H1 (cell line): ENCODE measurements around the gene CELF5. TPM values are rescaled to one million over a fixed set of nuclear protein-coding genes. Genes with fewer than 3 reads are reported as not detected.
"Not testable (repeated sequence)": the region's sequence is repeated elsewhere in the genome, so short reads cannot be mapped to it uniquely, and the experiment has no call there.

Experiments used
- CTCF ChIA-PET: fragments of 300-600 bp; sonication (Branson Sonifier 250); formaldehyde crosslinking; loops from one replicate; lab custom pipeline; 2021; ENCODE audit not compliant: partially characterized antibody; lab: Charles Lee
- POLR2A ChIA-PET: fragments of 300-600 bp; sonication (Branson Sonifier 250); formaldehyde crosslinking; loops from one replicate; lab custom pipeline; 2021; ENCODE audit warnings: inconsistent platforms; ENCODE audit not compliant: partially characterized antibody; lab: Charles Lee
- DNase-seq, 2 experiments: peaks; one replicate each; pipeline versions ENCODE4 v3.0.0 to v3.0.0-alpha.2; 2010 to 2022; ENCODE audit warnings: low spot score in 2 of 2, low read depth in 1 of 2, mixed read lengths in 1 of 2
- FAIRE-seq: peaks from 2 replicates; lab custom pipeline; 2011; peaks lifted over from hg19 to GRCh38; lab: Jason Lieb, UNC
- H2AFZ ChIP-seq: 2 replicates; pipeline ENCODE4 v1.8.1; 2012; ENCODE audit warnings: low read length, inconsistent platforms
- H2AK5ac ChIP-seq: 2 replicates; pipeline ENCODE4 v1.6.1; 2013; ENCODE audit warnings: low read depth, low read length
- H2BK120ac ChIP-seq: replicated peaks from 2 replicates; pipeline ENCODE3; 2013; ENCODE audit warnings: low read depth, low read length, inconsistent platforms
- H2BK12ac ChIP-seq: 2 replicates; pipeline ENCODE4 v1.6.1; 2013; ENCODE audit warnings: low read depth, low read length
- H2BK15ac ChIP-seq: 2 replicates; pipeline ENCODE4 v1.6.1; 2013; ENCODE audit warnings: low read length
- H2BK20ac ChIP-seq: 2 replicates; pipeline ENCODE4 v1.6.1; 2013; ENCODE audit warnings: low read length
- H2BK5ac ChIP-seq: 2 replicates; pipeline ENCODE4 v1.6.1; 2013; ENCODE audit warnings: low read depth, low read length
- H3K14ac ChIP-seq: 2 replicates; pipeline ENCODE4 v1.6.1; 2013; ENCODE audit warnings: inconsistent platforms; ENCODE audit not compliant: insufficient read length
- H3K18ac ChIP-seq: 2 replicates; pipeline ENCODE4 v1.6.1; 2013; ENCODE audit warnings: low read length; ENCODE audit errors: extremely low read depth
- H3K23ac ChIP-seq: 2 replicates; pipeline ENCODE4 v1.6.1; 2013; ENCODE audit warnings: inconsistent platforms; ENCODE audit not compliant: insufficient read length
- H3K23me2 ChIP-seq: 2 replicates; pipeline ENCODE4 v1.6.1; 2013; ENCODE audit warnings: low read depth, low read length
- H3K27ac ChIP-seq: 2 replicates; pipeline ENCODE4 v1.6.1; 2011; ENCODE audit warnings: low read depth, low read length, inconsistent platforms
- H3K27me3 ChIP-seq, 4 experiments: replicated peaks in 1 of 4; 1 replicate in 1 of 4; 2 replicates in 3 of 4; pipeline versions ENCODE4 v1.6.1 to v1.8.1; 2011 to 2013; ENCODE audit warnings: low read length in 3 of 4, mild to moderate bottlenecking in 3 of 4, inconsistent platforms in 2 of 4, mixed read lengths in 2 of 4, moderate library complexity in 1 of 4; ENCODE audit not compliant: control insufficient read depth in 3 of 4, insufficient read depth in 3 of 4; ENCODE audit errors: extremely low read depth in 1 of 4
- H3K36me3 ChIP-seq, 4 experiments: 2 replicates each; pipeline versions ENCODE4 v1.6.1 to v1.8.1; 2011 to 2013; ENCODE audit warnings: mild to moderate bottlenecking in 4 of 4, low read length in 3 of 4, moderate library complexity in 2 of 4, control low read depth in 1 of 4, inconsistent platforms in 1 of 4; ENCODE audit not compliant: insufficient read depth in 4 of 4, control insufficient read depth in 2 of 4
- H3K4ac ChIP-seq: replicated peaks from 2 replicates; pipeline ENCODE3; 2013; ENCODE audit warnings: low read length, low read depth, mixed read lengths, inconsistent platforms; ENCODE audit not compliant: insufficient read length
- H3K4me1 ChIP-seq, 4 experiments: replicated peaks in 1 of 4; 1 replicate in 1 of 4; 2 replicates in 3 of 4; pipeline versions ENCODE4 v1.6.1 to v1.8.1; 2011 to 2013; ENCODE audit warnings: low read length in 3 of 4, inconsistent platforms in 2 of 4, mixed read lengths in 1 of 4; ENCODE audit not compliant: insufficient read depth in 4 of 4, control insufficient read depth in 3 of 4
- H3K4me2 ChIP-seq, 2 experiments: 2 replicates each; pipeline versions ENCODE4 v1.6.1 to v1.8.1; 2011 to 2013; ENCODE audit warnings: low read depth in 2 of 2, low read length in 2 of 2, control low read depth in 1 of 2, inconsistent platforms in 1 of 2, mild to moderate bottlenecking in 1 of 2; ENCODE audit not compliant: insufficient read depth in 1 of 2
- H3K4me3 ChIP-seq, 4 experiments: fragments of 200-600, 300-600 bp in 1 of 4; sonication (generic), shearing (Covaris generic), sonication (Bioruptor Twin) in 1 of 4; 2 replicates each; pipeline versions ENCODE4 v1.5.1 to v1.8.1; 2011 to 2016; ENCODE audit warnings: low read length in 4 of 4, low read depth in 3 of 4, control low read depth in 2 of 4, inconsistent platforms in 2 of 4, mild to moderate bottlenecking in 2 of 4, mixed read lengths in 1 of 4, moderate library complexity in 1 of 4; ENCODE audit not compliant: insufficient read depth in 2 of 4; ENCODE audit errors: extremely low read depth in 1 of 4
- H3K56ac ChIP-seq: replicated peaks from 2 replicates; pipeline ENCODE3; 2013; ENCODE audit warnings: low read depth, mild to moderate bottlenecking, mixed read lengths, low read length, inconsistent platforms; ENCODE audit not compliant: insufficient read length
- H3K79me1 ChIP-seq: 2 replicates; pipeline ENCODE4 v1.6.1; 2013; ENCODE audit warnings: low read depth, low read length, control low read depth
- H3K79me2 ChIP-seq, 2 experiments: 2 replicates each; pipeline versions ENCODE4 v1.6.1 to v1.8.1; 2012 to 2013; ENCODE audit warnings: low read length in 2 of 2, mild to moderate bottlenecking in 2 of 2, inconsistent platforms in 1 of 2; ENCODE audit not compliant: insufficient read depth in 2 of 2, control insufficient read depth in 1 of 2
- H3K9ac ChIP-seq, 4 experiments: replicated peaks in 1 of 4; 1 replicate in 1 of 4; 2 replicates in 3 of 4; pipeline versions ENCODE4 v1.6.1 to v1.8.1; 2011 to 2013; ENCODE audit warnings: low read depth in 3 of 4, low read length in 3 of 4, control low read depth in 2 of 4, mild to moderate bottlenecking in 2 of 4, moderate library complexity in 2 of 4, inconsistent platforms in 1 of 4; ENCODE audit errors: extremely low read depth in 1 of 4
- H3K9me3 ChIP-seq, 2 experiments: 2 replicates each; pipeline versions ENCODE4 v1.6.1 to v1.8.1; 2012 to 2013; ENCODE audit warnings: mild to moderate bottlenecking in 2 of 2, moderate library complexity in 2 of 2, control low read depth in 1 of 2, inconsistent platforms in 1 of 2, low read depth in 1 of 2, low read length in 1 of 2, mixed read lengths in 1 of 2; ENCODE audit not compliant: insufficient read depth in 2 of 2
- H4K20me1 ChIP-seq, 2 experiments: replicated peaks in 1 of 2; 2 replicates each; pipeline versions ENCODE3 to v1.8.1; 2011 to 2013; ENCODE audit warnings: inconsistent platforms in 2 of 2, low read length in 2 of 2, mild to moderate bottlenecking in 1 of 2; ENCODE audit not compliant: insufficient read depth in 2 of 2, control insufficient read depth in 1 of 2
- H4K5ac ChIP-seq: 2 replicates; pipeline ENCODE4 v1.6.1; 2013; ENCODE audit warnings: low read length, low read depth, mixed read lengths, inconsistent platforms; ENCODE audit not compliant: insufficient read length
- H4K8ac ChIP-seq: 2 replicates; pipeline ENCODE4 v1.8.0; 2013; ENCODE audit warnings: mild to moderate bottlenecking, moderate library complexity, low read length, inconsistent platforms; ENCODE audit not compliant: insufficient read depth; ENCODE audit errors: extremely low read depth
- H4K91ac ChIP-seq: replicated peaks from 2 replicates; pipeline ENCODE3; 2013; ENCODE audit warnings: low read length, mixed read lengths, inconsistent platforms; ENCODE audit not compliant: insufficient read length
- WGBS, 2 experiments: shearing (Covaris generic) in 1 of 2; methylation state at CpG; one replicate each; pipeline versions ENCODE4 v1.1.6 to v1.1.7; 2013 to 2015; ENCODE audit warnings: low lambda C conversion rate in 2 of 2, mixed read lengths in 2 of 2, inconsistent platforms in 1 of 2, low coverage in 1 of 2, missing lambda C conversion rate in 1 of 2; ENCODE audit not compliant: insufficient replicate concordance in 2 of 2, insufficient coverage in 1 of 2, insufficient read length in 1 of 2; ENCODE audit errors: extremely low coverage in 1 of 2, missing lambda C conversion rate in 1 of 2; 5-methylcytosine and 5-hydroxymethylcytosine counted together
- polyA plus RNA-seq, 7 experiments: library from polyadenylated mRNA; depleted of rRNA in 3 of 7; stranded (reverse) in 5 of 7; unstranded in 2 of 7; fragments of >200 nt in 5 of 7; fragments of 200-250 nt in 2 of 7; gene quantifications; 1 replicate in 5 of 7; 2 replicates in 1 of 7; 4 replicates in 1 of 7; pipeline versions ENCODE4 v1.2.1 to v1.2.3, GENCODE V29; 2011 to 2013; ENCODE audit warnings: missing spikeins in 2 of 7, mixed read lengths in 2 of 7
- total RNA-seq: library from RNA; stranded (reverse); fragmentation: NEBNext Ultra II Directional; extraction: Animal tissue kit (Norgen Biotek cat#: 25700); gene quantifications from 2 replicates; pipeline ENCODE4 v1.2.1, GENCODE V29; 2021

The CELF5 gene
- total and polyA plus RNA-seq, 2 of the 8 experiments (the other 6 are each of a cell fraction or from before 2014, with no cell fraction given) = 9.8 to 15.0 TPM

DNA sequence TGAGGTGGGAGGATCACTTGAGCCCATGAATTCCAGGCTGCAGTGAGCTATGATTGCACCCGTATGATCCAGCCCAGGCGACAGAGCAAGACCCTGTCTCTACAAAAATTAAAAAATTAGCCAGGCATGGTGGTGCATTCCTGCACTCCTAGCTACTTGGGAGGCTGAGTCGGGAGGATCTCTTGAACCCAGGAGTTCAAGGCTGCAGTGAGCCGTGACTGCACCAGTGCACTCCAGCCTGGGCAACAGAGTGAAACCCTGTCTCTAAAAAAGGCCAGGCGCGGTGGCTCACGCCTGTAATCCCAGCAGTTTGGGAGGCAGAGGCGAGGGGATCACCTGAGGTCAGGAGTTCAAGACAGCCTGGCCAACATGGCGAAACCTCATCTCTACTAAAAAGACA lies 118.5 kb downstream of the CELF5 start:
- H3K27me3 ChIP-seq, H4K8ac ChIP-seq, H3K79me1 ChIP-seq, H2AFZ ChIP-seq, H2BK120ac ChIP-seq, H2BK20ac ChIP-seq, H3K56ac ChIP-seq, H3K79me2 ChIP-seq, H3K9ac ChIP-seq, FAIRE-seq, H3K23me2 ChIP-seq, H2BK12ac ChIP-seq, H4K91ac ChIP-seq, H3K36me3 ChIP-seq, H3K9me3 ChIP-seq, H3K14ac ChIP-seq, H2BK5ac ChIP-seq, H3K23ac ChIP-seq, H3K4ac ChIP-seq, H3K27ac ChIP-seq, H3K4me3 ChIP-seq, H2BK15ac ChIP-seq, H2AK5ac ChIP-seq, POLR2A ChIA-PET, H3K4me1 ChIP-seq, H4K5ac ChIP-seq, H3K4me2 ChIP-seq, DNase-seq, H3K18ac ChIP-seq, H4K20me1 ChIP-seq: not testable (repeated sequence)
- CTCF ChIA-PET = interaction anchor here (1.0 to 7.3 kb wide), 6 partner anchors 16 to 142 kb away, joined by 3 to 77 read pairs (median 6); no protein-coding TSS in a partner anchor
- 87% methylated on average over 9 of the region's 9 CpGs; no CpG with 5 or more reads in 1 of the 2 experiments for WGBS, 2 experiments
